Gastrocnemius medialis (tissue), 4 donors: ENCODE measurements around the gene ESAM. TPM values are rescaled to one million over a fixed set of nuclear protein-coding genes. Genes with fewer than 3 reads are reported as not detected.
A peak's percentile ranks its signal among the peaks of the same experiment; 100 is the strongest.

ENCODE experiments used
- ATAC-seq, 2 donors: fragments of 150-250 bp; one replicate each; pipeline ENCODE4 v1.9.1; 2016
- DNase-seq, 2 donors: peaks; one replicate each; pipeline ENCODE4 v3.0.0-alpha.2; 2019
- H3K27ac ChIP-seq, 4 donors: fragments of 200-600 bp; sonication (generic); 1 replicate in 1 of 4; 2 replicates in 3 of 4; pipeline ENCODE4 v1.5.1; 2016 to 2018; ENCODE audit warnings: mild to moderate bottlenecking in 2 of 4, moderate library complexity in 1 of 4
- H3K27me3 ChIP-seq, 3 donors: fragments of 200-600 bp; sonication (generic) in 2 of 3; 1 replicate in 1 of 3; 2 replicates in 2 of 3; pipeline versions ENCODE4 v1.5.1 to v1.6.0; 2016 to 2019; ENCODE audit warnings: mild to moderate bottlenecking in 1 of 3, moderate library complexity in 1 of 3
- H3K36me3 ChIP-seq, 2 donors: fragments of 200-600 bp; sonication (generic) in 1 of 2; one replicate each; pipeline ENCODE4 v1.5.1; 2017 to 2018
- H3K4me1 ChIP-seq, 2 donors: fragments of 200-600 bp; sonication (generic) in 1 of 2; one replicate each; pipeline ENCODE4 v1.5.1; 2016 to 2017; ENCODE audit warnings: mild to moderate bottlenecking in 2 of 2
- H3K4me3 ChIP-seq, 4 donors: fragments of 200-600 bp; sonication (generic) in 3 of 4; 1 replicate in 1 of 4; 2 replicates in 3 of 4; pipeline ENCODE4 v1.5.1; 2016 to 2019; ENCODE audit warnings: mild to moderate bottlenecking in 2 of 4
- H3K9me3 ChIP-seq, 3 donors: fragments of 200-600 bp; sonication (generic) in 2 of 3; 1 replicate in 1 of 3; 2 replicates in 2 of 3; pipeline ENCODE4 v1.5.1; 2016 to 2019
- CTCF ChIP-seq, 5 experiments: fragments of 450-650 bp in 3 of 5; fragments of 200-600 bp in 2 of 5; sonication (generic) in 2 of 5; IDR thresholded peaks in 4 of 5; conservative IDR thresholded peaks in 1 of 5; 1 replicate in 4 of 5; 2 replicates in 1 of 5; pipeline ENCODE4 v1.5.1; 2016 to 2019; ENCODE audit warnings: antibody characterized with exemption in 5 of 5, mild to moderate bottlenecking in 3 of 5, moderate library complexity in 3 of 5
- POLR2A ChIP-seq, 2 donors: fragments of 450-650 bp; IDR thresholded peaks; one replicate each; pipeline ENCODE4 v1.6.1; 2017; ENCODE audit warnings: antibody characterized with exemption in 2 of 2, mild to moderate bottlenecking in 2 of 2, moderate library complexity in 2 of 2
- in situ Hi-C, 4 donors: fragments of 200-750 bp; cut with MboI; loops; one replicate each; pipeline versions ENCODE4 v1.15.0 to v1.8.0; 2017; ENCODE audit warnings: low sequenced_read_pairs in 4 of 4
- intact Hi-C: fragments of 100-400 bp; cut with DNase I; formaldehyde crosslinking; loops from one replicate; pipeline ENCODE4 v1.15.1; 2023; ENCODE audit warnings: low total_unique reads
- total RNA-seq, 4 donors: library from RNA; depleted of rRNA; stranded (reverse); fragments of >200 nt; gene quantifications; one replicate each; pipeline versions ENCODE4 v1.1.0 to v1.2.3, GENCODE V29; 2016

ESAM gene
- total RNA-seq, result 10 to 100 TPM; 20.0 to 30.1 (median 27.5) TPM

- peak within 1 kb of the TSS; percentile 52 to 67 (median 60) for H3K4me3 ChIP-seq
- in situ Hi-C loops (loop anchor here (5.0 to 10.0 kb wide), 4 partner anchors 73 to 97 kb away; partner anchors contain the start of genes SIAE (in 1 of the 4) and SPA17 (in 1 of the 4)), intact Hi-C loops (loop anchor here (2.0 to 5.0 kb wide), 3 partner anchors 15 to 75 kb away; partner anchors contain the start of gene MSANTD2)
- H3K4me1 ChIP-seq, result peaks cover 14 to 30% of the 10 kb centered on the region in 2 donors
- TF ChIP-seq POLR2A (IDR thresholded peaks at IDR 0.05) (peak; percentile 47 to 72), CTCF (IDR thresholded peaks at IDR 0.05 in 4 of 5, conservative IDR thresholded peaks at IDR 0.05 in 1 of 5) (no peak)
- DNase-seq (no peak), ATAC-seq (no peak)
- H3K9me3 ChIP-seq, result no peaks in the 10 kb centered on the region
- H3K36me3 ChIP-seq, result peaks cover 0 to 13% of the 10 kb centered on the region in 2 donors
- peak within 1 kb of the TSS; percentile 54 to 87 (median 82) for H3K27ac ChIP-seq
- H3K27me3 ChIP-seq, result peaks cover 44 to 52% (median 47%) of the 10 kb centered on the region in 3 donors
Observed at GRCh38 chr11:124762105-124762623, at the start of gene ESAM. ESAM (minus strand) TSS chr11:124762290; CDS start chr11:124762154, 136 bp downstream.

GRCh38 chr11:124811399-124812125, 49.5 kb upstream of the ESAM start:
- Histone ChIP-seq H3K4me1 (no peaks in the 10 kb centered on the region), H3K27ac (no peak overlapping the region), H3K9me3 (no peaks in the 10 kb centered on the region), H3K27me3 (no peaks in the 10 kb centered on the region), H3K36me3 (peaks cover 0 to 10% of the 10 kb centered on the region in 2 donors), H3K4me3 (no peak overlapping the region)
- in situ Hi-C loops, result no loop called here
- no peak for DNase-seq
- no peak for ATAC-seq
- no peak for TF ChIP-seq CTCF (IDR thresholded peaks at IDR 0.05 in 4 of 5, conservative IDR thresholded peaks at IDR 0.05 in 1 of 5)
- TF ChIP-seq POLR2A (IDR thresholded peaks at IDR 0.05), result no peak
- intact Hi-C loops, result no loop called here

GRCh38 chr11:124807660-124808270, 45.7 kb upstream of the ESAM start:
- intact Hi-C loops, result no loop called here
- no peak for TF ChIP-seq CTCF (IDR thresholded peaks at IDR 0.05 in 4 of 5, conservative IDR thresholded peaks at IDR 0.05 in 1 of 5)
- no peak for TF ChIP-seq POLR2A (IDR thresholded peaks at IDR 0.05)
- DNase-seq (no peak), ATAC-seq (no peak)
- Histone ChIP-seq H3K36me3 (peaks cover 0 to 20% of the 10 kb centered on the region in 2 donors), H3K9me3 (no peaks in the 10 kb centered on the region), H3K4me3 (no peak overlapping the region), H3K27me3 (no peaks in the 10 kb centered on the region), H3K4me1 (no peaks in the 10 kb centered on the region), H3K27ac (no peak overlapping the region)
- in situ Hi-C loops, result no loop called here

- ATAC-seq, result no peak
- Histone ChIP-seq H3K36me3 (peaks cover 0 to 20% of the 10 kb centered on the region in 2 donors), H3K4me3 (no peak overlapping the region), H3K27me3 (no peaks in the 10 kb centered on the region), H3K27ac (no peak overlapping the region), H3K4me1 (no peaks in the 10 kb centered on the region), H3K9me3 (no peaks in the 10 kb centered on the region)
- in situ Hi-C loops, result no loop called here
- intact Hi-C loops, result no loop called here
- DNase-seq, result no peak
- no peak for TF ChIP-seq POLR2A (IDR thresholded peaks at IDR 0.05)
- TF ChIP-seq CTCF (IDR thresholded peaks at IDR 0.05 in 4 of 5, conservative IDR thresholded peaks at IDR 0.05 in 1 of 5), result no peak
Observed at GRCh38 chr11:124807201-124807600, 45.1 kb upstream of the ESAM start.
